Tibial nerve (tissue), 4 donors: ENCODE measurements around the gene TMEM248. TPM values are rescaled to one million over a fixed set of nuclear protein-coding genes. Genes with fewer than 3 reads are reported as not detected.

ENCODE experiments used
- DNase-seq, 2 donors: peaks; one replicate each; pipeline ENCODE4 v3.0.0-alpha.2; 2019; ENCODE audit warnings: low spot score in 2 of 2
- H3K27ac ChIP-seq, 4 donors: fragments of 200-600 bp; sonication (generic) in 3 of 4; one replicate each; pipeline ENCODE4 v1.5.1; 2017 to 2019; ENCODE audit warnings: mild to moderate bottlenecking in 1 of 4
- H3K27me3 ChIP-seq, 2 donors: fragments of 200-600 bp; sonication (generic) in 1 of 2; one replicate each; pipeline versions ENCODE4 v1.5.1 to v1.6.0; 2017 to 2019
- H3K36me3 ChIP-seq, 3 donors: fragments of 200-600 bp; sonication (generic); one replicate each; pipeline ENCODE4 v1.5.1; 2018 to 2019
- H3K4me1 ChIP-seq, 4 donors: fragments of 200-600 bp; sonication (generic) in 3 of 4; one replicate each; pipeline ENCODE4 v1.5.1; 2017 to 2019
- H3K4me3 ChIP-seq, 4 donors: fragments of 200-600 bp; sonication (generic) in 3 of 4; one replicate each; pipeline ENCODE4 v1.5.1; 2017 to 2019; ENCODE audit warnings: mild to moderate bottlenecking in 1 of 4, moderate library complexity in 1 of 4
- H3K9me3 ChIP-seq, 4 donors: fragments of 200-600 bp; sonication (generic) in 3 of 4; one replicate each; pipeline ENCODE4 v1.5.1; 2017 to 2019
- EP300 ChIP-seq, 2 donors: sonication (generic); formaldehyde crosslinking; IDR thresholded peaks; one replicate each; pipeline ENCODE4 v1.6.1; 2017; ENCODE audit warnings: antibody characterized with exemption in 2 of 2, mild to moderate bottlenecking in 1 of 2
- POLR2A ChIP-seq, 2 donors: fragments of 450-650 bp; IDR thresholded peaks; one replicate each; pipeline ENCODE4 v1.6.1; 2017; ENCODE audit warnings: antibody characterized with exemption in 2 of 2, mild to moderate bottlenecking in 2 of 2, moderate library complexity in 2 of 2
- WGBS, 2 donors: methylation state at CpG; one replicate each; pipeline ENCODE4 v1.1.5; 2018; 5-methylcytosine and 5-hydroxymethylcytosine counted together
- total RNA-seq, 4 donors: library from RNA; depleted of rRNA; stranded (reverse); fragments of >200 nt; gene quantifications; one replicate each; pipeline ENCODE4 v1.1.0, GENCODE V29; 2016
- TF ChIP-seq, protein P1 (sequence below), 5 experiments: fragments of 200-600 bp in 3 of 5; fragments of 450-650 bp in 2 of 5; sonication (generic) in 3 of 5; IDR thresholded peaks; one replicate each; pipeline ENCODE4 v1.5.1; 2016 to 2019; ENCODE audit warnings: antibody characterized with exemption in 5 of 5, mild to moderate bottlenecking in 3 of 5, moderate library complexity in 2 of 5

Gene TMEM248
- total RNA-seq, 4 donors from 2014 or later: 86.4 to 110 (median 94.9) TPM

- Histone ChIP-seq H3K27ac (peak overlapping the region in 3 of 4 donors; percentile 85 to 89 (median 88)), H3K4me1 (peaks cover 0 to 53% (median 19%) of the 10 kb centered on the region in 4 donors), H3K9me3 (no peaks in the 10 kb centered on the region), H3K27me3 (no peaks in the 10 kb centered on the region), H3K36me3 (no peaks in the 10 kb centered on the region), H3K4me3 (peak overlapping the region; percentile 57 to 99 (median 90))
- WGBS, 2 donors: 88 to 94% methylated on average over 3 of the region's 3 CpGs
- TF ChIP-seq EP300 (IDR thresholded peaks at IDR 0.05): no peak
- TF ChIP-seq, protein P1, sequence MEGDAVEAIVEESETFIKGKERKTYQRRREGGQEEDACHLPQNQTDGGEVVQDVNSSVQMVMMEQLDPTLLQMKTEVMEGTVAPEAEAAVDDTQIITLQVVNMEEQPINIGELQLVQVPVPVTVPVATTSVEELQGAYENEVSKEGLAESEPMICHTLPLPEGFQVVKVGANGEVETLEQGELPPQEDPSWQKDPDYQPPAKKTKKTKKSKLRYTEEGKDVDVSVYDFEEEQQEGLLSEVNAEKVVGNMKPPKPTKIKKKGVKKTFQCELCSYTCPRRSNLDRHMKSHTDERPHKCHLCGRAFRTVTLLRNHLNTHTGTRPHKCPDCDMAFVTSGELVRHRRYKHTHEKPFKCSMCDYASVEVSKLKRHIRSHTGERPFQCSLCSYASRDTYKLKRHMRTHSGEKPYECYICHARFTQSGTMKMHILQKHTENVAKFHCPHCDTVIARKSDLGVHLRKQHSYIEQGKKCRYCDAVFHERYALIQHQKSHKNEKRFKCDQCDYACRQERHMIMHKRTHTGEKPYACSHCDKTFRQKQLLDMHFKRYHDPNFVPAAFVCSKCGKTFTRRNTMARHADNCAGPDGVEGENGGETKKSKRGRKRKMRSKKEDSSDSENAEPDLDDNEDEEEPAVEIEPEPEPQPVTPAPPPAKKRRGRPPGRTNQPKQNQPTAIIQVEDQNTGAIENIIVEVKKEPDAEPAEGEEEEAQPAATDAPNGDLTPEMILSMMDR (IDR thresholded peaks at IDR 0.05): no peak
- TF ChIP-seq POLR2A (IDR thresholded peaks at IDR 0.05): no peak
- no peak for DNase-seq
Observed at GRCh38 chr7:66920256-66920655, 769 bp upstream of the TMEM248 start.

- H3K4me3 ChIP-seq: peak overlapping the region; percentile 87 to 99 (median 94)
- H3K9me3 ChIP-seq: no peaks in the 10 kb centered on the region
- 0 to 1% methylated on average over 28 to 42 of the region's 47 CpGs for WGBS, 2 donors
- H3K36me3 ChIP-seq: no peaks in the 10 kb centered on the region
- peaks cover 0 to 61% (median 24%) of the 10 kb centered on the region in 4 donors for H3K4me1 ChIP-seq
- H3K27me3 ChIP-seq: no peaks in the 10 kb centered on the region
- no peak for TF ChIP-seq POLR2A (IDR thresholded peaks at IDR 0.05)
- TF ChIP-seq EP300 (IDR thresholded peaks at IDR 0.05): no peak
- TF ChIP-seq, protein P1 (IDR thresholded peaks at IDR 0.05): no peak
- DNase-seq: peak in 1 of 2 donors; percentile 9
- peak overlapping the region; percentile 37 to 89 (median 86) for H3K27ac ChIP-seq
Observed at GRCh38 chr7:66921396-66921917, 432 bp downstream of the TMEM248 start.

- H3K4me3 ChIP-seq: peak overlapping the region; percentile 87 to 99 (median 94)
- peaks cover 0 to 67% (median 24%) of the 10 kb centered on the region in 4 donors for H3K4me1 ChIP-seq
- 15 to 17% methylated on average over 15 of the region's 15 CpGs for WGBS, 2 donors
- no peak for DNase-seq
- peak overlapping the region in 3 of 4 donors; percentile 85 to 89 (median 88) for H3K27ac ChIP-seq
- no peak for TF ChIP-seq POLR2A (IDR thresholded peaks at IDR 0.05)
- no peak for TF ChIP-seq EP300 (IDR thresholded peaks at IDR 0.05)
- TF ChIP-seq, protein P1 (IDR thresholded peaks at IDR 0.05): no peak
- no peaks in the 10 kb centered on the region for H3K36me3 ChIP-seq
- H3K27me3 ChIP-seq: no peaks in the 10 kb centered on the region
- H3K9me3 ChIP-seq: no peaks in the 10 kb centered on the region
Observed at GRCh38 chr7:66921918-66922486, 977 bp downstream of the TMEM248 start.

- Histone ChIP-seq H3K4me3 (no peak overlapping the region), H3K27me3 (no peaks in the 10 kb centered on the region), H3K9me3 (no peaks in the 10 kb centered on the region), H3K4me1 (peaks cover 0 to 83% (median 24%) of the 10 kb centered on the region in 4 donors), H3K36me3 (peaks cover 0 to under 1% (median 0%) of the 10 kb centered on the region in 3 donors), H3K27ac (no peak overlapping the region)
- TF ChIP-seq EP300 (IDR thresholded peaks at IDR 0.05) (no peak), POLR2A (IDR thresholded peaks at IDR 0.05) (no peak)
- TF ChIP-seq, protein P1 (IDR thresholded peaks at IDR 0.05): no peak
- WGBS, 2 donors: 73 to 75% methylated on average over 3 of the region's 3 CpGs
- DNase-seq: no peak
Observed at GRCh38 chr7:66925255-66925654, 4.2 kb downstream of the TMEM248 start.

DNA sequence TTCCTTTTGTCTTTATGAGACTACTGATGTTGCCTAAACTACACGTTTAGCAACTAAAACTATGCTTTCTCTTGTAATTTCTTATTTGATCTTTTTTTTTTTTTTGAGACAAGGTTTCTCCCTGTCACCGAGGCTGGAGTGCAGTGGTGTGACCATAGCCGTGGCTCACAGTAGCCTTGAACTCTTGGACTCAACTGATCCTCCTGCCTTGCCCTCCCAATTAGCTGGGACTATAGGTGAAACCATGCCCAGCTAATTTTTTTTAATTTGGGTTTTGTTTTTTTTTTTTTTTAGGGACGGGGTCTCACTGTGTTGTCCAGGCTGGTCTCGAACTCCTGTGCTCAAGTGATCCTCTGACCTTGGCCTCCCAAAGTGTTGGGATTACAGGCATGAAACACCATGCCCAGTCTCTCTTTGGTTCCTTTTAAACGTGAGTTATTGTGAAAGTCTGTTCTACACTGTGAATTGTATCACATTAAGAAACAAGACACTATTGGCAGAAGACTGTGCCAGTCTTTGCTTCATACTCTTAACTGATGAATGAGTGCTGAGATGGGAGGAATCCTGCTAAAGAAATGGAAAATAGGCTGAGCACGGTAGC, 6.4 kb downstream of the TMEM248 start:
- Histone ChIP-seq H3K36me3 (peaks cover 0 to 5% (median 0%) of the 10 kb centered on the region in 3 donors), H3K27ac (no peak overlapping the region), H3K4me1 (peaks cover 0 to 77% (median 20%) of the 10 kb centered on the region in 4 donors), H3K27me3 (no peaks in the 10 kb centered on the region), H3K9me3 (no peaks in the 10 kb centered on the region), H3K4me3 (no peak overlapping the region)
- TF ChIP-seq EP300 (IDR thresholded peaks at IDR 0.05) (no peak), POLR2A (IDR thresholded peaks at IDR 0.05) (no peak)
- TF ChIP-seq, protein P1 (IDR thresholded peaks at IDR 0.05): no peak
- 66 to 79% methylated on average over 7 of the region's 7 CpGs for WGBS, 2 donors
- no peak for DNase-seq
